ENCODE measurements around the gene CTBP2. TPM values are rescaled to one million over a fixed set of nuclear protein-coding genes. Genes with fewer than 3 reads are reported as not detected.
A peak's percentile ranks its signal among the peaks of the same experiment; 100 is the strongest.

Gene CTBP2
- total RNA-seq, 6 experiments from 2014 or later = 70.6 to 86.9 (median 78.8) TPM

DNA sequence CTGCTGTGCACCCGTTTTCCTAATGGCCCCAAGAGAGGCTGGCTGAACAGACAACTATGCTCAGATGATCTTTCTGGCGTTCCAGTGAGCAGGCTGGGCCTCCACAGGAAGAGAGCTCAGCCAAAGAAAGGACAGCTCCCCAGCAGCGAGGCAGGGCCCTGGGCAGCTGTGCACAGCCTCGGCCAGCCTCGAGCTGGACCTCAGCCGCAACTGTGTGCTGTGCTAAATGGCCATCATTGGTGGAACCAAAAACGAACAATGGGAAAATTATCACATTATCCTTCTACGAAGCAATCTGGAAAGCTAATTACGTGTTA, 97.5 kb downstream of the CTBP2 start:
- H3K27ac Mint-ChIP-seq = peak overlapping the region; percentile 43; the same call in 1 of the 2 replicates
- TF ChIP-seq, protein P1, sequence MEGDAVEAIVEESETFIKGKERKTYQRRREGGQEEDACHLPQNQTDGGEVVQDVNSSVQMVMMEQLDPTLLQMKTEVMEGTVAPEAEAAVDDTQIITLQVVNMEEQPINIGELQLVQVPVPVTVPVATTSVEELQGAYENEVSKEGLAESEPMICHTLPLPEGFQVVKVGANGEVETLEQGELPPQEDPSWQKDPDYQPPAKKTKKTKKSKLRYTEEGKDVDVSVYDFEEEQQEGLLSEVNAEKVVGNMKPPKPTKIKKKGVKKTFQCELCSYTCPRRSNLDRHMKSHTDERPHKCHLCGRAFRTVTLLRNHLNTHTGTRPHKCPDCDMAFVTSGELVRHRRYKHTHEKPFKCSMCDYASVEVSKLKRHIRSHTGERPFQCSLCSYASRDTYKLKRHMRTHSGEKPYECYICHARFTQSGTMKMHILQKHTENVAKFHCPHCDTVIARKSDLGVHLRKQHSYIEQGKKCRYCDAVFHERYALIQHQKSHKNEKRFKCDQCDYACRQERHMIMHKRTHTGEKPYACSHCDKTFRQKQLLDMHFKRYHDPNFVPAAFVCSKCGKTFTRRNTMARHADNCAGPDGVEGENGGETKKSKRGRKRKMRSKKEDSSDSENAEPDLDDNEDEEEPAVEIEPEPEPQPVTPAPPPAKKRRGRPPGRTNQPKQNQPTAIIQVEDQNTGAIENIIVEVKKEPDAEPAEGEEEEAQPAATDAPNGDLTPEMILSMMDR (IDR thresholded peaks at IDR 0.05) = no peak
- H3K4me1 Mint-ChIP-seq (ENCODE audit: low read depth) = peaks cover 88% of the 10 kb centered on the region
- no peaks in the 10 kb centered on the region for H3K9me3 Mint-ChIP-seq
- no peak for DNase-seq
- H3K27me3 Mint-ChIP-seq (ENCODE audit: insufficient read depth) = peaks cover 5% of the 10 kb centered on the region
- peaks cover 26% of the 10 kb centered on the region for H3K36me3 Mint-ChIP-seq (ENCODE audit: low read depth)
- no peak overlapping the region for H3K4me3 Mint-ChIP-seq

DNA sequence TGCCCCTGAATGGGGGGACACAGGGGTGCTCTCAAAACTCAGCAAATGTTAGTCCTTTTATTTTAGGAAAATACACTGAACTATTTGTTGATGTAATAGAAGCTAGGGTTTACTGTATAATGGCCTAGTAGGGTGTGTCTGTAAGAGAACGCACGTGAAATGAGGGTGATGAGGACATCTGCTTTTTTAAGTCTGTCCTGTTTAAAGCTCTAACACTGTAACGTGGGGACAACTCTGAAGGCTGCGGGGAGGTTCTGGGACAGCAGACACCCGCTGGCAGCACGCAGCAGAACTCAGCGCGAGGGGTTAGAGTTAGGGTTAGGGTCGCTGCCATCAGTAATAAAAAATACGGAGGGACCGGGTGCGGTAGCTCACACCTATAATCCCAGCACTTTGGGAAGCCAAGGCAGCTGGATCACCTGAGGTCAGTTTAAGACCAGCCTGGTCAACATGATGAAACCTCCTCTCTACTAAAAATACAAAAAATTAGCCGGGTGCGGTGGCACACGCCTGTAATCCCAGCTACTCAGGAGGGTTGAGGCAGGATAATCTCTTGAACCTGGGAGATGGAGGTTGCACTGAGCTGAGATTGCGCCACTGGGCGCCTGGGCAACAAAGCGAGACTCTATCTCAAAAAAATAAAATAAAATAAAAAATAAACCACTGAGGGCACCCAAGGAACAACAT, 98.0 kb downstream of the CTBP2 start:
- peak overlapping the region; percentile 77 for H3K27ac Mint-ChIP-seq
- H3K4me1 Mint-ChIP-seq (ENCODE audit: low read depth) = peaks cover 90% of the 10 kb centered on the region
- DNase-seq = no peak

DNA sequence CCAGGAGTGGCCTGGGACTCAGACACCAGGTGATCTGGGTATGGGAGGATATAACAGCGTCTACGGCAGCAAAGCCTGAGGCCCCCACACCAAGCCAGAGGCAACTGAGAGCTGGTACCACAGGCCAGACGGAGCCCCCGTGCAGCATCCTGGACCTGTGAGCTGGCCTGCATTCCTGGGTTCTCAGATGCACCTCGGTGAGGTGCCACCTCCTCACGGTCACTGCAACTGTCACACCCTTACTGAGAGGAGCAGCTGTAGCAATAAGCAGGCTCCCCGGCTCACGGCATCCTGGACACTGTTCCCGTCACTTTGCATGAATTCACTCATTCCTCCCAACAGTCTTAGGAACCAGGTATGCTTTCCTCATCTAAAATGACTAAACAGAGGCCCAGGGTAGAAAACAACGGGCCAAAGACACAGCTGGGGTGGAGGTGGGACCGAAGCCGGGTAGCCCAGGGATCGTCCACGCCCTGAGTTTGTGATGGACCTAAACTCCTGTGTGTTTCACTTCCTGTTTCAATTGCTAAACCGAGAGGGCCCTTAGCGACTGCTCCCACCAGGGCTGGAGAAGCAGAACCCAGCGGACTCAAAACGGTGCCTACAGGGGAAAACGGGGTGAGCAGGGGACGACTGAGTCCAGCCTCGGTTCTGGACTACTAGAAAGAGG, 98.7 kb downstream of the CTBP2 start:
- Mint-ChIP-seq H3K4me3 (peak overlapping the region; percentile 50), H3K4me1 (ENCODE audit: low read depth) (peaks cover 94% of the 10 kb centered on the region), H3K27ac (peak overlapping the region; percentile 77), H3K27me3 (ENCODE audit: insufficient read depth) (peaks cover 5% of the 10 kb centered on the region), H3K36me3 (ENCODE audit: low read depth) (peaks cover 26% of the 10 kb centered on the region), H3K9me3 (no peaks in the 10 kb centered on the region)
- DNase-seq = no peak
- TF ChIP-seq, protein P1 (IDR thresholded peaks at IDR 0.05) = no peak

More for the DNA sequence above, 98.0 kb downstream of the CTBP2 start:
- Mint-ChIP-seq H3K27me3 (ENCODE audit: insufficient read depth) (peaks cover 5% of the 10 kb centered on the region), H3K9me3 (no peaks in the 10 kb centered on the region), H3K4me3 (peak overlapping the region; percentile 50; the same call in 1 of the 2 replicates), H3K36me3 (ENCODE audit: low read depth) (peaks cover 26% of the 10 kb centered on the region)
- TF ChIP-seq, protein P1 (IDR thresholded peaks at IDR 0.05) = no peak

DNA sequence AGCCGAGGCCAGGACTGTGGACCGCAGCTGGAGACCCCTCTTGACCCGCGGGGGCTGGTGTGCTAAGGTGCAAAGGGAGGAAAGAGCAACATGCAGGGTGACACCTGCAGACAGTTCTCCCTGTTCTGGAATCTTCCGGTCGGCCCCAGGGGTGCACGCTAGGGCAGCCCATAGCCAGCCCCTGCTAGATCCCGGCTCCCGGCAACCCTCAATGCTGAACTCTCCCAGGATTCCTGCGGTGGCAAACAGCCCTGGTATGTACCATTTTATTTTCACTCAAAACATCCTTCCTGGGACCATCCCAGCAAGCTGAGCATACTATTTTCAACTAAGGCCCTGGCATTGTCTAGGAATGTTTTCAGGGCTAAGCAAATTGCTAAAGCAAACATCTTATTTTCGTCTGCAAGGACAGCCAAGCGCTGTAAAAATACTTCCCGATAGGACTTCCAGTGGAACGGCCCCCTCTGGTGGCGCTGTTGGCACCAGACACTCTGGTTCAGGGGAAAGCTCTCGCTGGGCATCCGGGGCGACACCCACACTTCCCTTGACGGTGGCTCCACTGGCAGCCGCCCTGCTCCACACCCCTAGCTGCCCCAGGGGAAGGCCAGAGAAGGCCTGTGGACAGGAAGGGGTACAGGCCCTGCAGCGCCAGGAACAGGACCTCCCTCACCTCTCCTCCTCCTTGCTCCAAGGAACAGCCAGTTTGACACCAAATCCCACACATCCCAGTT, 99.4 kb downstream of the CTBP2 start:
- peaks cover 93% of the 10 kb centered on the region for H3K4me1 Mint-ChIP-seq (ENCODE audit: low read depth)
- H3K27ac Mint-ChIP-seq = peak overlapping the region; percentile 77
- H3K4me3 Mint-ChIP-seq = peak overlapping the region; percentile 50
- H3K36me3 Mint-ChIP-seq (ENCODE audit: low read depth) = peaks cover 26% of the 10 kb centered on the region
- DNase-seq = peak; percentile 91
- TF ChIP-seq, protein P1 (IDR thresholded peaks at IDR 0.05) = peak; percentile 94
- peaks cover 5% of the 10 kb centered on the region for H3K27me3 Mint-ChIP-seq (ENCODE audit: insufficient read depth)
- H3K9me3 Mint-ChIP-seq = no peaks in the 10 kb centered on the region

DNA sequence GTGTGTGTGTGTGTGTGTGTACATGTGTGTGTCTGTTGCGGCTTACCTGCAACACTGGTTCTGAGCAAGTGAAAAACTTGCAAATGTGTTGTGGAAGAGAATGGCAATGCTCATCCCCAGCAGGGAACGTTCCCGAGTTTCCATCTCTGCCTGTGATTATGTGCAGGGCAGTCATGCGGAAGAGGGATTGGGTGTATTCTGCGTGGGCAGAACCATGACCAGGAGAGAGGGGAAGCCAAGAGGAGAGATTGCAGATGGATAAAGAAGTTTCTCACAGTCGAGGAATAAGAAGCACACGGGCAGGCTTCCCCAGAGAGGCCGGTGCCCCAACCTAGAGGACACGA, 99.9 kb downstream of the CTBP2 start:
- TF ChIP-seq, protein P1 (IDR thresholded peaks at IDR 0.05) = no peak
- no peak for DNase-seq
- Mint-ChIP-seq H3K27me3 (ENCODE audit: insufficient read depth) (peaks cover 7% of the 10 kb centered on the region), H3K4me3 (peak overlapping the region; percentile 50), H3K4me1 (ENCODE audit: low read depth) (peaks cover 92% of the 10 kb centered on the region), H3K27ac (peak overlapping the region; percentile 77), H3K9me3 (no peaks in the 10 kb centered on the region), H3K36me3 (ENCODE audit: low read depth) (peaks cover 29% of the 10 kb centered on the region)
